ENCODE results near the gene S1PR5. TPM values are rescaled to one million over a fixed set of nuclear protein-coding genes. Genes with fewer than 3 reads are reported as not detected.

S1PR5 gene
- total and polyA plus RNA-seq, 10 of the 15 experiments (the other 5 are each of a cell fraction or from before 2014, with no cell fraction given): 0.04 TPM; not detected in 9

DNA sequence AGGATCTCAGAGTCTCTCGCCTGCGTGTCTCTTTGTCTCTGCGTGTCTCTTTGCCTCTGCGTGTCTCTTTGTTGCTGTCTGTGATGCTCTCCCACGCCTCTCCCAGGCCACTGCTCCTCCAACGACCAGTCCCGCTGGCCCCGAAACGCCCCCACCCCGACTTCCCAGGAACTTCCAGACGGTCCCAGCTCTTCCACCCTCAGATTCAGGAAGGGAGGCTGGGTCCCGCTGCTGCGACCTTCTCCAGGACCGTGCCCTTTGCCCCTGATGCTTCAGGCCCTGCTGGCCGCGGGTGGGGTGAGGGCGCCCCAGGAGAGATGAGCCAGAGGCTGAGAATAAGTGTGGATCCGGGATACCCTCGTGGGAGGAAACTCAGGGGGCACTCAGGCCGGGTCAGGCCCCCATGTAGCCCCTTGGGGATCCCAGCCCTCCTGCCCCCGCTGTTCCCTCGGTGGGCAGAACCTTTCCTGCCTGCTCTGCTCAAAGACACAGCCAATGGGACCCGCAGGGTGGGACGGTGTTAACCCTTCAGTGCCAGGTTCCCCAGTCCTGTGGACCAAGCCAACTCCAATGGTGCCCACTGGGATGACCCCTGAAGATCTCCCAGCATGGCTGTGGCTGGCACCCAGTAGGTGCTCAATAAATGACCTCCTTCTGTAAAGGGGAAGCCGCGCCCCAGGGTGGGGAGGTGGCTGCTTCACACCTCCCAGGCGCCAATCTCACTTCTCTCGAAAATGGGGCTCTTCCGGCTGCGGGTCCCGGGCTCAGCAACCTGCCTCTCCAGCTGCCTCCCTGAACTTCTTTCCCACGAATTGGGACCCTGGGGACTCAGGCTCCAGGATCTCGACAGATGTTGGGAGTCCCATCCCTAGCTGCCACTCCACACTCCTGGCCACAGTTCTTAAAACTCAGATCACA is 1.5 kb upstream of the S1PR5 start:
- Histone ChIP-seq H3K4me3 (no peak overlapping the region), H4K20me1 (ENCODE audit: control insufficient read depth, insufficient read depth) (no peaks in the 10 kb centered on the region), H3K36me3 (ENCODE audit: control insufficient read depth in 2 of 2, insufficient read depth in 2 of 2, low read length in 1 of 2) (no peaks in the 10 kb centered on the region), H2AFZ (ENCODE audit: control insufficient read depth, low read depth, low read length) (no peak overlapping the region), H3K27ac (ENCODE audit: control insufficient read depth, insufficient read depth) (no peak overlapping the region), H3K9ac (ENCODE audit: control insufficient read depth, insufficient read depth, low read length) (no peak overlapping the region), H3K27me3 (replicated peaks in 1 of 2; ENCODE audit: control insufficient read depth in 2 of 2, insufficient read depth in 2 of 2, low read length in 1 of 2) (peaks cover 12 to 21% of the 10 kb centered on the region in 2 experiments), H3K4me2 (ENCODE audit: control insufficient read depth, insufficient read depth) (peak overlapping the region; percentile 13; the same call in 1 of the 2 replicates), H3K4me1 (ENCODE audit: control insufficient read depth, insufficient read depth, low read length) (peaks cover 11% of the 10 kb centered on the region), H3K79me2 (ENCODE audit: control insufficient read depth, insufficient read depth, low read length) (no peaks in the 10 kb centered on the region), H3K9me3 (replicated peaks; ENCODE audit: control insufficient read depth, insufficient read depth, low read length) (no peaks in the 10 kb centered on the region)
- no TSS peak for BruUV-seq (replicated peaks)
- no peak for DNase-seq (ENCODE audit: low read depth, low spot score)
- CTCF ChIA-PET: interaction anchor here (1.5 kb wide), 2 partner anchors 13 to 35 kb away, joined by 3 to 4 read pairs; no protein-coding TSS in a partner anchor
- TF ChIP-seq DPF2 (IDR thresholded peaks at IDR 0.05): peak; percentile 71; the same call in 1 of the 2 replicates
- 0 out of 2 replicates have a peak, but pooled peaks have one; percentile 25 for TF ChIP-seq IKZF1 (conservative IDR thresholded peaks at IDR 0.05)
- TF ChIP-seq IKZF2 (IDR thresholded peaks at IDR 0.05): no peak
- no peak for TF ChIP-seq BMI1 (IDR thresholded peaks at IDR 0.05; ENCODE audit: borderline replicate concordance)
- no peak for TF ChIP-seq KAT2A (conservative IDR thresholded peaks at IDR 0.05; ENCODE audit: control insufficient read depth, low read depth, low read length)
- WGBS (ENCODE audit: insufficient coverage, insufficient replicate concordance, low lambda C conversion rate, missing lambda C conversion rate): 24% methylated on average over 33 of the region's 33 CpGs
- POLR2A ChIA-PET: interaction anchor here (0.7 kb wide), 1 partner anchor 26 kb away, joined by 7 read pairs; no protein-coding TSS in a partner anchor
- SMC1A ChIA-PET (ENCODE audit: uncharacterized antibody, unreplicated experiment): interaction anchor here (0.5 kb wide), 1 partner anchor 27 kb away, joined by 3 read pairs; no protein-coding TSS in a partner anchor
- in situ Hi-C loops (cut with MboI) (no loop called here), intact Hi-C loops (cut with micrococcal nuclease; ENCODE audit: unreplicated experiment) (no loop called here)
- FAIRE-seq: no peak
- peak; percentile 45 for ATAC-seq
- RAD21 ChIA-PET (ENCODE audit: unreplicated experiment): no interaction called here

Measured in GM12878 (cell line).